HEK293 (cell line): ENCODE measurements around the gene NOS1AP.
A peak's percentile ranks its signal among the peaks of the same experiment; 100 is the strongest.

Source experiments
- CTCF ChIA-PET: fragments of 350-600 bp; formaldehyde crosslinking; extraction: SDS; loops from one replicate; lab custom pipeline; 2021; ENCODE audit warnings: antibody characterized with exemption; lab: Yijun Ruan, JAX
- POLR2A ChIA-PET: fragments of 300-600 bp; formaldehyde crosslinking; extraction: SDS; loops from one replicate; lab custom pipeline; 2020; ENCODE audit warnings: antibody characterized with exemption, inconsistent platforms; lab: Yijun Ruan, JAX
- H3K27ac ChIP-seq: fragments of 200-500 bp; sonication (Bioruptor generic); 2 replicates; pipeline ENCODE4 v1.5.1; 2014; ENCODE audit warnings: low read depth, low read length, control low read depth, inconsistent platforms; ENCODE audit errors: extremely low read depth
- H3K36me3 ChIP-seq, 2 experiments: fragments of 200-500 bp in 1 of 2; sonication (Bioruptor generic) in 1 of 2; 1 replicate in 1 of 2; 2 replicates in 1 of 2; pipeline ENCODE4 v1.5.1; 2014 to 2017; ENCODE audit warnings: inconsistent platforms in 2 of 2, low read length in 2 of 2; ENCODE audit not compliant: control insufficient read depth in 2 of 2, insufficient read depth in 1 of 2
- H3K4me1 ChIP-seq: fragments of 200-500 bp; sonication (Bioruptor generic); 2 replicates; pipeline ENCODE4 v1.5.1; 2014; ENCODE audit warnings: mild to moderate bottlenecking, low read length, inconsistent platforms; ENCODE audit not compliant: control insufficient read depth, insufficient read depth
- H3K4me3 ChIP-seq: 2 replicates; pipeline ENCODE4 v1.5.1; 2011; ENCODE audit warnings: low read depth, mild to moderate bottlenecking, control low read depth, low read length, moderate library complexity
- H3K9me3 ChIP-seq: fragments of 200-500 bp; sonication (Bioruptor generic); 2 replicates; pipeline ENCODE4 v1.5.1; 2014; ENCODE audit warnings: low read depth, low read length, inconsistent platforms; ENCODE audit not compliant: control insufficient read depth, insufficient read depth
- HOXA7 ChIP-seq: sonication (generic); formaldehyde crosslinking; IDR thresholded peaks from 2 replicates; pipeline ENCODE4 v1.8.1; 2022; ENCODE audit warnings: missing genetic modification reagents, borderline replicate concordance
- SCRT1 ChIP-seq: fragments of 450-650 bp; formaldehyde crosslinking; IDR thresholded peaks from 2 replicates; pipeline ENCODE4 v1.5.1; 2016; ENCODE audit warnings: missing biosample characterization, missing genetic modification characterization, borderline replicate concordance
- WT1 ChIP-seq: fragments of 450-650 bp; formaldehyde crosslinking; IDR thresholded peaks from 2 replicates; pipeline ENCODE4 v1.5.1; 2016; ENCODE audit warnings: missing biosample characterization, missing genetic modification characterization
- ZBTB48 ChIP-seq: fragments of 450-650 bp; formaldehyde crosslinking; IDR thresholded peaks from 2 replicates; pipeline ENCODE4 v1.5.1; 2016; ENCODE audit warnings: missing biosample characterization, missing genetic modification characterization
- ZFHX2 ChIP-seq: fragments of 450-650 bp; formaldehyde crosslinking; conservative IDR thresholded peaks from 2 replicates; pipeline ENCODE4 v1.5.1; 2016; ENCODE audit warnings: missing biosample characterization, missing genetic modification characterization
- ZFP41 ChIP-seq: fragments of 450-650 bp; formaldehyde crosslinking; IDR thresholded peaks from 2 replicates; pipeline ENCODE4 v1.5.1; 2016; ENCODE audit warnings: missing biosample characterization, missing genetic modification characterization, borderline replicate concordance
- ZFP69B ChIP-seq: fragments of 450-650 bp; formaldehyde crosslinking; IDR thresholded peaks from 2 replicates; pipeline ENCODE4 v1.5.1; 2016; ENCODE audit warnings: missing biosample characterization, missing genetic modification characterization
- ZNF138 ChIP-seq: fragments of 450-650 bp; formaldehyde crosslinking; IDR thresholded peaks from 2 replicates; pipeline ENCODE4 v1.5.1; 2016; ENCODE audit warnings: missing biosample characterization, missing genetic modification characterization, borderline replicate concordance
- ZNF169 ChIP-seq: fragments of 450-650 bp; formaldehyde crosslinking; IDR thresholded peaks from 2 replicates; pipeline ENCODE4 v1.5.1; 2016; ENCODE audit warnings: missing biosample characterization, missing genetic modification characterization
- ZNF202 ChIP-seq: fragments of 450-650 bp; formaldehyde crosslinking; IDR thresholded peaks from 2 replicates; pipeline ENCODE4 v1.5.1; 2016; ENCODE audit warnings: missing biosample characterization, missing genetic modification characterization, borderline replicate concordance
- ZNF211 ChIP-seq: fragments of 450-650 bp; formaldehyde crosslinking; IDR thresholded peaks from 2 replicates; pipeline ENCODE4 v1.5.1; 2016; ENCODE audit warnings: low read depth, missing biosample characterization, missing genetic modification characterization
- ZNF366 ChIP-seq: fragments of 450-650 bp; formaldehyde crosslinking; conservative IDR thresholded peaks from 2 replicates; pipeline ENCODE4 v1.5.1; 2016; ENCODE audit warnings: missing biosample characterization, missing genetic modification characterization
- ZNF621 ChIP-seq: fragments of 450-650 bp; formaldehyde crosslinking; IDR thresholded peaks from 2 replicates; pipeline ENCODE4 v1.5.1; 2017; ENCODE audit warnings: missing biosample characterization, missing genetic modification characterization
- ZNF664 ChIP-seq: fragments of 450-650 bp; formaldehyde crosslinking; IDR thresholded peaks from 2 replicates; pipeline ENCODE4 v1.5.1; 2016; ENCODE audit warnings: missing biosample characterization, missing genetic modification characterization
- ZNF707 ChIP-seq: fragments of 450-650 bp; formaldehyde crosslinking; IDR thresholded peaks from 2 replicates; pipeline ENCODE4 v1.5.1; 2016; ENCODE audit warnings: missing biosample characterization, missing genetic modification characterization
- ZNF776 ChIP-seq: fragments of 450-650 bp; formaldehyde crosslinking; IDR thresholded peaks from 2 replicates; pipeline ENCODE4 v1.5.0; 2017; ENCODE audit warnings: missing biosample characterization, missing genetic modification characterization, borderline replicate concordance
- ZNF777 ChIP-seq: fragments of 450-650 bp; formaldehyde crosslinking; IDR thresholded peaks from 2 replicates; pipeline ENCODE4 v1.5.1; 2017; ENCODE audit warnings: missing biosample characterization, missing genetic modification characterization, borderline replicate concordance
- TF ChIP-seq, protein P1 (sequence below): fragments of 450-650 bp; formaldehyde crosslinking; IDR thresholded peaks from 2 replicates; pipeline ENCODE4 v1.5.0; 2017; ENCODE audit warnings: missing biosample characterization, missing genetic modification characterization, borderline replicate concordance
- TF ChIP-seq, protein P2 (sequence below): fragments of 450-650 bp; IDR thresholded peaks from 2 replicates; pipeline ENCODE4 v1.5.1; 2018; ENCODE audit warnings: missing biosample characterization, mild to moderate bottlenecking, missing genetic modification characterization
- TF ChIP-seq, protein P3 (sequence below): fragments of 450-650 bp; formaldehyde crosslinking; IDR thresholded peaks from 2 replicates; pipeline ENCODE4 v1.5.1; 2017; ENCODE audit warnings: missing biosample characterization, missing genetic modification characterization
- TF ChIP-seq, protein P4 (sequence below): fragments of 450-650 bp; formaldehyde crosslinking; IDR thresholded peaks from 2 replicates; pipeline ENCODE4 v1.5.1; 2016; ENCODE audit warnings: missing biosample characterization, missing genetic modification characterization

The NOS1AP gene

DNA sequence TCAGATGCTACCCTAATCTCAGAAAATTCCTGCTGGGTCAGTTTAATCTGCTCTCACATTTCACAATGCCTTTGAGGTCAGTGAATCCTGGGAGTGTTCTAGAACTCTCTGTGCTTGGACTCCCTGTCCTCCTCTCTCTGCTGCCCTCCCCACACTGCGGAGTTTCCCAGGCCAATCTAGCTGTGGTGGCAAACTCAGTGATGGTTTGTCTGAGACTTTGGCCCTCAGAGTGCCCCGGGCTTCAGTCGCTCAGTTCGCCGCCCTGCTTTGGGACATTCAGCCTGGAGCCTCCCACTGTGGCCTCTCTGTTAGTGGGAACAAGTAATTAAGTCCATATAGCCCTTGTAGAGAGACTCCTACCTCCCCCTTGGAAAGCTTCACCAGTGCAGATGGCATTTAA lies 319.1 kb downstream of the NOS1AP start:
- Histone ChIP-seq H3K9me3 (no peaks in the 10 kb centered on the region), H3K36me3 (peaks cover 0 to 5% of the 10 kb centered on the region in 2 experiments; a peak in 1 of 3 replicates), H3K4me3 (no peak overlapping the region), H3K27ac (no peak overlapping the region), H3K4me1 (no peaks in the 10 kb centered on the region)
- ChIA-PET POLR2A (no interaction called here), CTCF (interaction anchor here (0.7 to 3.8 kb wide), 3 partner anchors 31 to 333 kb away, joined by 7 to 27 read pairs (median 10); no protein-coding TSS in a partner anchor)
- TF ChIP-seq ZFP41 (tag by site-specific recombination) (no peak), ZNF169 (tag by site-specific recombination) (no peak), ZNF211 (tag by site-specific recombination) (no peak), WT1 (tag by site-specific recombination) (no peak), ZNF664 (tag by site-specific recombination) (no peak)

DNA sequence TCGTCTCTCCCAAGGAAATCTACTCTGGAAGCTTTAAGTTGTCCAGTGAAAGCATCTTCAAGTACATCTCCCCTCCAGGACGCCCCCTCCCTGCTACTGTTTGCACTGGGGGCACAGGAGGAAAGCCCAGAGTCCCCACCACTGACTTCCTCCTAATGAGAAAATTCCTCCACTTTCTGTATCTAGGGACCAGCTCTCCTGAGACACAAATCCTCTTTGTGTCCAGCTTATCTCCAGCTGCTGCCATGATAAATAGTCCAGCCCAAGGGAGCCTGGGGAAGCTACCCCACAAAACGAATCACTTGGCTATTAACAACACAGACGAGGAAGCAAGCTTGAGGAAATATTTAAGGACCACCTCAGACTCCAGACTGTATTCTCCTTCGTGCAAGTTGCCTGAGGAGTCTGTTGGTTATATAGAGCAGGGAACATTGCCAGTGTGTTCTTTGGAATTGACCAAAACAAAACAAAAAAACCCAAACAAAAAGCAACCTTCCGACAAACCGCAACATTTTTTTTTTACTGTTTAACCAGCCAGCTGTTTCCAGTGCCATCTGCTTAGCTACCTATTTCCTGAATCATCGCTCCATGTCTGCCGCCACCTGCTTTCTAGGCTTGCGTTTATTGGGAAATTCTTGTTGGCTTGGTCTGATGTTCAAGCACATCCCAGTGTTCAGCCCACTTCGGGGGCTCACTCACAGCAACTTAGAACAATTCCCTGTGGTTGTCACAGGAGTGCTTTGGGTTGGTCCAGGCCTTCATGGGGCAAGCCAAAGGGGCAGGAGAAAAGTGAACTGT lies 319.7 kb downstream of the NOS1AP start:
- CTCF ChIA-PET: interaction anchor here (0.6 to 3.8 kb wide), 4 partner anchors 31 to 759 kb away, joined by 3 to 27 read pairs (median 8); no protein-coding TSS in a partner anchor
- Histone ChIP-seq H3K9me3 (no peaks in the 10 kb centered on the region), H3K4me3 (no peak overlapping the region), H3K36me3 (no peaks in the 10 kb centered on the region), H3K4me1 (no peaks in the 10 kb centered on the region), H3K27ac (no peak overlapping the region)
- TF ChIP-seq, protein P1, sequence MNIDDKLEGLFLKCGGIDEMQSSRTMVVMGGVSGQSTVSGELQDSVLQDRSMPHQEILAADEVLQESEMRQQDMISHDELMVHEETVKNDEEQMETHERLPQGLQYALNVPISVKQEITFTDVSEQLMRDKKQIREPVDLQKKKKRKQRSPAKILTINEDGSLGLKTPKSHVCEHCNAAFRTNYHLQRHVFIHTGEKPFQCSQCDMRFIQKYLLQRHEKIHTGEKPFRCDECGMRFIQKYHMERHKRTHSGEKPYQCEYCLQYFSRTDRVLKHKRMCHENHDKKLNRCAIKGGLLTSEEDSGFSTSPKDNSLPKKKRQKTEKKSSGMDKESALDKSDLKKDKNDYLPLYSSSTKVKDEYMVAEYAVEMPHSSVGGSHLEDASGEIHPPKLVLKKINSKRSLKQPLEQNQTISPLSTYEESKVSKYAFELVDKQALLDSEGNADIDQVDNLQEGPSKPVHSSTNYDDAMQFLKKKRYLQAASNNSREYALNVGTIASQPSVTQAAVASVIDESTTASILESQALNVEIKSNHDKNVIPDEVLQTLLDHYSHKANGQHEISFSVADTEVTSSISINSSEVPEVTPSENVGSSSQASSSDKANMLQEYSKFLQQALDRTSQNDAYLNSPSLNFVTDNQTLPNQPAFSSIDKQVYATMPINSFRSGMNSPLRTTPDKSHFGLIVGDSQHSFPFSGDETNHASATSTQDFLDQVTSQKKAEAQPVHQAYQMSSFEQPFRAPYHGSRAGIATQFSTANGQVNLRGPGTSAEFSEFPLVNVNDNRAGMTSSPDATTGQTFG (tag by site-specific recombination): no peak
- TF ChIP-seq, protein P2, sequence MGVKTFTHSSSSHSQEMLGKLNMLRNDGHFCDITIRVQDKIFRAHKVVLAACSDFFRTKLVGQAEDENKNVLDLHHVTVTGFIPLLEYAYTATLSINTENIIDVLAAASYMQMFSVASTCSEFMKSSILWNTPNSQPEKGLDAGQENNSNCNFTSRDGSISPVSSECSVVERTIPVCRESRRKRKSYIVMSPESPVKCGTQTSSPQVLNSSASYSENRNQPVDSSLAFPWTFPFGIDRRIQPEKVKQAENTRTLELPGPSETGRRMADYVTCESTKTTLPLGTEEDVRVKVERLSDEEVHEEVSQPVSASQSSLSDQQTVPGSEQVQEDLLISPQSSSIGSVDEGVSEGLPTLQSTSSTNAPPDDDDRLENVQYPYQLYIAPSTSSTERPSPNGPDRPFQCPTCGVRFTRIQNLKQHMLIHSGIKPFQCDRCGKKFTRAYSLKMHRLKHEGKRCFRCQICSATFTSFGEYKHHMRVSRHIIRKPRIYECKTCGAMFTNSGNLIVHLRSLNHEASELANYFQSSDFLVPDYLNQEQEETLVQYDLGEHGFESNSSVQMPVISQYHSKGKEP (tag by site-specific recombination): no peak
- TF ChIP-seq HOXA7 (CRISPR knock-in tag) (no peak), ZBTB48 (tag by site-specific recombination) (no peak), ZFP69B (no peak), ZNF776 (tag by site-specific recombination) (no peak)
- TF ChIP-seq, protein P3, sequence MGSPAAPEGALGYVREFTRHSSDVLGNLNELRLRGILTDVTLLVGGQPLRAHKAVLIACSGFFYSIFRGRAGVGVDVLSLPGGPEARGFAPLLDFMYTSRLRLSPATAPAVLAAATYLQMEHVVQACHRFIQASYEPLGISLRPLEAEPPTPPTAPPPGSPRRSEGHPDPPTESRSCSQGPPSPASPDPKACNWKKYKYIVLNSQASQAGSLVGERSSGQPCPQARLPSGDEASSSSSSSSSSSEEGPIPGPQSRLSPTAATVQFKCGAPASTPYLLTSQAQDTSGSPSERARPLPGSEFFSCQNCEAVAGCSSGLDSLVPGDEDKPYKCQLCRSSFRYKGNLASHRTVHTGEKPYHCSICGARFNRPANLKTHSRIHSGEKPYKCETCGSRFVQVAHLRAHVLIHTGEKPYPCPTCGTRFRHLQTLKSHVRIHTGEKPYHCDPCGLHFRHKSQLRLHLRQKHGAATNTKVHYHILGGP (tag by site-specific recombination): no peak
- TF ChIP-seq, protein P4, sequence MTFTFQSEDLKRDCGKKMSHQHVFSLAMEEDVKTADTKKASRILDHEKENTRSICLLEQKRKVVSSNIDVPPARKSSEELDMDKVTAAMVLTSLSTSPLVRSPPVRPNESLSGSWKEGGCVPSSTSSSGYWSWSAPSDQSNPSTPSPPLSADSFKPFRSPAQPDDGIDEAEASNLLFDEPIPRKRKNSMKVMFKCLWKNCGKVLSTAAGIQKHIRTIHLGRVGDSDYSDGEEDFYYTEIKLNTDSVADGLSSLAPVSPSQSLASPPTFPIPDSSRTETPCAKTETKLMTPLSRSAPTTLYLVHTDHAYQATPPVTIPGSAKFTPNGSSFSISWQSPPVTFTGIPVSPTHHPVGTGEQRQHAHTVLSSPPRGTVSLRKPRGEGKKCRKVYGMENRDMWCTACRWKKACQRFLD (tag by site-specific recombination): no peak
- POLR2A ChIA-PET: no interaction called here

DNA sequence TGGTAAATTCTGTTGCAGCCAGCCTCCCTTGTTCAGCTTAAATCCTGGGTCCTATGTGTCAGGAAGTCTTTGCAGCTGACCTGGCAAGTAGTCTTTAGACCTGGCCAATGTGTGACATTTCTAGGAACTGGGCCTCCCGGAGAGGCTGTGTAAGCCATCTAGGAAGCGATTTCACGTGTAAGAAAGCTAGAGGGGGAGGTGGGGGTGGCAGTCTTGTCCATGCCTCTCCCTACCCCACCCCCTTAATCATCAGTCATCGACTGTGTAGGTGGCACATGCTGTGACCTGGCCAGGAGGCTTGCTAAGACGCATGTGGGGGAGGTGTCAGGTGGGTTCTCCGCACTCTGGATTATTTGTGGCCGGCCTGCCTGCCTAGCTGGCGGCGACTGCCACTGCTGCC lies 320.5 kb downstream of the NOS1AP start:
- ChIA-PET CTCF (interaction anchor here (0.7 to 3.8 kb wide), 3 partner anchors 32 to 334 kb away, joined by 3 to 27 read pairs (median 10); no protein-coding TSS in a partner anchor), POLR2A (no interaction called here)
- H3K27ac ChIP-seq: no peak overlapping the region
- TF ChIP-seq ZNF138 (tag by site-specific recombination) (no peak), ZNF366 (no peak), SCRT1 (tag by site-specific recombination) (no peak), ZNF707 (no peak), ZNF621 (tag by site-specific recombination) (no peak), ZNF202 (tag by site-specific recombination) (no peak), ZFHX2 (tag by site-specific recombination) (peak; percentile 71), ZNF169 (tag by site-specific recombination) (no peak), ZNF777 (no peak)
- TF ChIP-seq, protein P1 (tag by site-specific recombination): no peak

More for the DNA sequence above, 320.5 kb downstream of the NOS1AP start:
- H3K4me1 ChIP-seq: no peaks in the 10 kb centered on the region
- no peak overlapping the region for H3K4me3 ChIP-seq
- no peaks in the 10 kb centered on the region for H3K9me3 ChIP-seq
- H3K36me3 ChIP-seq: no peaks in the 10 kb centered on the region
